Adrenal gland (tissue), 5 donors: ENCODE results near the gene AGO3.

Experiments
- CTCF ChIP-seq, 6 experiments: fragments of 450-650 bp in 4 of 6; fragments of 200-600 bp in 2 of 6; sonication (generic) in 1 of 6; IDR thresholded peaks; 1 replicate in 5 of 6; 2 replicates in 1 of 6; pipeline versions ENCODE4 v1.5.1 to v1.8.0; 2016 to 2021; ENCODE audit warnings: antibody characterized with exemption in 6 of 6, mild to moderate bottlenecking in 2 of 6, moderate library complexity in 1 of 6
- POLR2A ChIP-seq, 2 donors: fragments of 450-650 bp; IDR thresholded peaks; one replicate each; pipeline ENCODE4 v1.6.1; 2017; ENCODE audit warnings: antibody characterized with exemption in 2 of 2, mild to moderate bottlenecking in 2 of 2, moderate library complexity in 1 of 2
- donor health status: DM: no; HTN: no; CAD: no.

- TF ChIP-seq CTCF (IDR thresholded peaks at IDR 0.05): no peak
- TF ChIP-seq POLR2A (IDR thresholded peaks at IDR 0.05): no peak
These were observed 160.8 kb downstream of the AGO3 start for GRCh38 chr1:36091698-36092097.
